Right renal cortex interstitium (tissue), 3 donors: ENCODE data around the gene CEP128. TPM values are rescaled to one million over a fixed set of nuclear protein-coding genes. Genes with fewer than 3 reads are reported as not detected.

ENCODE experiments used
- DNase-seq, 3 donors: peaks; one replicate each; pipeline ENCODE4 v3.0.0-alpha.2; 2013; ENCODE audit warnings: low read depth in 3 of 3, low spot score in 2 of 3
- polyA plus RNA-seq, 3 donors: library from polyadenylated mRNA; unstranded; fragments of 120-200 nt; gene quantifications; one replicate each; pipeline ENCODE4 v1.2.1, GENCODE V29; 2013; ENCODE audit not compliant: insufficient read length in 3 of 3

Gene CEP128
- polyA plus RNA-seq, 3 donors = 5.8 to 6.6 (median 6.3) TPM

DNA sequence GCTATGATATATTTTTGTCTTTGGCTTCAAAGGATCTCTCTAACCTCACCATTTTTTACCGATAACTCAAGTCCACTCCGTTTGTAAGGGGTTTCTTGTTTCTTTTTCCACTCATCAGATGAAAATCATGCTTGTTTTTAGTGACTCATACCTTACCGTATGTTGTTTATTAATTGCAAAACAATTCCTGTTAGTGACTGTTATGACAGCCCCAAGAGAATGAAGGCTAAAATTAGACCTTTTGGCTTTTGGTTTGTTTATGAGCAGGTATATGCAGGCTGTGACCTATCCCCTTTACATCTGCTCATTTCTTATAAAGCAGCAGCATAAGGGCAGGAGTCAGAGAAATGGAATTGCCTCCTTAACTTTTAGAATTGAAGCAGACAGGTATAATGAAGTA lies 319.8 kb downstream of the CEP128 start:
- DNase-seq = no peak

DNA sequence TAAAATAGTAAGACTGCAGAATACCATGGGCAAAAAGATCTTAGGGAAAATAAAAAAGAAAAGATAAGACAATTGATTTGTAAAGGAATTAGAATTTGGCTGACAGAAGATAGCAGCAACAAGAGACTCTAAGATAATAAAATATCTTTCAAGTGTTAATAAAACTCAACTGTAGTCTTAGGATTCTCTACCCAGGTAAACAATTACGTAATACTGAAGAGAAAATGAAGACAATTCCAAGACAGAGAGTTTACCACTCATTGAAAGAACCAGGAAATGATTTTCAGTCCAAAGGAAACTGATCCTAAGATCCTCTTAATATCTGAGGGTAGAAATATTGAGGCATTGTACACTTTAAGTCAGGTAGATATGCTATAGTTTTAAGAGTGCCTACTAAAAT lies 321.1 kb downstream of the CEP128 start:
- no peak for DNase-seq

DNA sequence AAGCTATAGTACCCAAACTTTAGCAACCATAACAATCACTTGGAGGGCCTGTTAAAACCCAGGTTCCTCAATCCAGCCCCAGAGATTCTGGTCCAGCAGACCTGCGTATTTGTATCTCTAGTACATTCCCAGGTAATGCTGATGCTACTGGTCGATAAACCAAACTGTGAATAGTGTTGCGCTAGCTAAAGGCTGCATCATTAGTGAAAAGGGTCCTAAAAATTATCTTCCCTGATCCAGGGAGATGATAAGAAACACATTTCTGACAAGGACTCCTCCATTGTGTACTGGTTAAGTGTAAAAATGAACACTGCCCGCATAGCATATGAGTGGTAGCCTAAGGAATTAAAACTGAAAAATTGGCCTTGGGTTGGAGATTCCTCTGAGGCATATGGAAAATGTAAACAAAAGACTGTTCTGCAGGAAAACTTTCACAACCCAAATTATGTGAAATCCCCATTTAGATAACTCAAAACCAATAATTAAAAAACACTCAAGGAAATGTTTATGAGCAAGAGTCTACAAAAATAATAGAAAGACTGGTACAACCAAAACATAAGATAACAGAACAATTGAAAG lies 322.7 kb downstream of the CEP128 start:
- no peak for DNase-seq

DNA sequence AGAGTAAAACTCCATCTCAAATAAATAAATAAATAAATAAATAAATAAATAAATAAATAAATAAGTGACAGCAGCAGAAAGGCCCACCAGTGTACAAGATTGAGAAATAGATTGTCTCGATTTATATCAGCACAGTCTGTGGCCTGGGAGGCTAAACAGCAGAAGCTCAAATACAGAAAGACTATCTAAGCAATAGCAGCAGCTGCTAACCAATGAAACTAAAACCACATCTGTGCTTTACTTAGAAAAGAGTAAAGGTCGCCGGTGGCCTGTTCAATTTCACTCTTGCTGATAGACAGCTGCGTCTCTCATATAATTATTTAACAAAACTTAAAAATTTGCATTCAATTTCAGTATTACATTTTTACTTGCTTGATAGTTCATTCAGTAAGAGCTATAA lies 325.7 kb downstream of the CEP128 start:
- DNase-seq = no peak

DNA sequence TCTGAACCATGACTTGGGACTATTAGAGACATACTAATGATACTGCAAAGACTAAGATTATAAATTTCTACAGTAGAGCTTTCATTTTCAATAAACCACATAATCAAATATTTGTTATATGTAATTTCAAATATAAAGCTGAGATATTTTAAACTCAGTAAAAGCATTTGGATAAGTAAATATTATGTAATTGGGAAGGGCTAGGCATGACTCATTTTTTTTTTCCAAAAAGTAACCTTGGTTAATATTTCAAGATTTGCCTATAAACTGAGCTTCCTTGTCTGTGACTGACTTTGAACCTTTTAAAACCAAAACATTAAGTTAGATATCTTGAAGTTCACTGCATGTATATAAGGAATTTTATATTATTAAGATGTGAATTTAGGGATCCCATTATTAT lies 332.5 kb downstream of the CEP128 start:
- no peak for DNase-seq

DNA sequence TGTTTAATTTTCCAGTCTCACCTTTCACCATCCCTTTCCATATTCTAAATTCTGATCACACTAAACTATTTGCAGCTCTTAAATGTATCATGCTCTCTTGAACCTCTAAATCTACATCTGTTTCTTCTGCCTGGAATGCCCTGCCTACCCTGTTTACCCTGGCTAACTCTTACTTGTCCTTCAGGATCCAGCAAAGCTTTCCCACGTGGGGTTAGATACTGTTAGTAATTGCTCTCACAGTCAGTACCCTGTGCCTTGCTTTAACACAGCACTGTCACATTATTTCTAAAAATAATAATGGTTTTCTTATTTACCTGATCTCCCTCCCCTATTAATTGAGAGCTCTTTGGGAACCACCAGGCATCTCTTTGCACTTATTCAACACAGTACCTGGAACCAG lies 333.0 kb downstream of the CEP128 start:
- no peak for DNase-seq

DNA sequence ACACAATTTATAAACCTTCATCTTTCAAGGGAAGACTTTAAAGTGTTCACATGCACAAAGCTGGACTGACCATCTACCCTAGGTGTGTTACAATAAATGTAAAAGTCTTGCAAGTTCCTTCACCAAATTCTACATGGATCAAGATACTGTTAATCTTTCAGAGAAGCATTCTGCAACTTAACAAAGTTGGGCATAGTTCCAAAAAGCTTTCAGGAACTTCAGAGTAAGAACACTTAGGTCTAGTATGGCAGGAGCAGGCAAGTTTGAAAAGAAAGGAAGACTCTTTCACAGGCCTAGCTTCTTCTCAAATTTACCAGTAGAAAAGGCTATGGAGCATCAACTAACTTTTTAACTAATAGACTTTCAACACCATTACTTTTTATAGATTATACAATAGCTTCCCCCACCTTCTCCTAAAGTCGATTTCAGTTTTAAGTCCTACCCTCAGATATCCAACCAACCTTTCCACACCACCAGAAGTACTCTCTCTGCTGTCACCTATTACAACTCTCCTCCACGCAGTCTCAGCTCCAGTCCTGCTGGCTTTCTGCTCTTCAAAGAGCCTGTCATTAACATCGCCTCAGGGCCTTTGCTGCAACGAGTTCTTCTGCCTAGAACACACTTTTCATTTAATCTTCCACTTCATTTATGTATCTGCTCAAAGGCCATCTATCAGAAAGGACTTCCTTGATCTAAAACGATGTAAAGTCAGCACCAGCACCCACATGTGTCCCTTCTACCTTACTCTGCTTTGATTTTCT lies 333.9 kb downstream of the CEP128 start:
- DNase-seq = no peak

DNA sequence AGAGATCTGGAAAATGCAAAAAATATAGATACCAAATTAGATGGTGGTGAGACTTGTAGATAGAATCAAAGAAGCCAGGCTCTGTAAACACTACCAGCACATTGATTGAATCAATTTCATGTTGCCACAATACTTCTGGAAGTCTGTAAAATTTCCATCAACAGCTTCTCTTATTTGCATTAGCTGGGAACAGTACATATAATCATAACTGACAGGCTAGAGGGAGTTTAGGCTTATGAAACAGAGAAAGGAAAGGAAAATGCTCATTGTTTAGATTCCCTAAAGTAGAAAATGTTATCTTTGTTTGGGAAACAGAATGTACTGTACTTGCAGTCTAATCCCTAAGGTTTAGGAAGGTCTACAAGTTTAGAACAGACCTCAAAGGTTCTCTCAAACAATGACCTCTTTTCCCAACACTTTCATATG lies 335.2 kb downstream of the CEP128 start:
- no peak for DNase-seq

DNA sequence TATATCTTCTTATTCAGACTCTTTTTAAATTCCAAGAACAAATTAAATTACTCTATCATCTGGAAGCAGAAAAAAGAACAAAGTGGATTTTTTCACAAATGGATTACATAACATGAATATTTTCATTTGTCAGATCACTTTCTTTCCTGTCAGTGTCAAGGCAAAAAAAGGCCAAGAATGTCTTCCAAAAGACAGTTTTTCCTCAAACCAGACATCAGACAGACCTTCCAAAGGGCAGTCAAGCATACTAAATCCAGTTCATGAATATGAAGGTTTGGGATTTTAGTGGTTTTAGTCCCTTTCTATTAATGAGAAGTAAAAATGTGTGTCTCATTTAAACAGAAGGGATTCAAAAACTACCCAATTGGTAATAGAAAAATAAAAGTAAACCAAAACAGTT lies 336.0 kb downstream of the CEP128 start:
- DNase-seq = no peak

DNA sequence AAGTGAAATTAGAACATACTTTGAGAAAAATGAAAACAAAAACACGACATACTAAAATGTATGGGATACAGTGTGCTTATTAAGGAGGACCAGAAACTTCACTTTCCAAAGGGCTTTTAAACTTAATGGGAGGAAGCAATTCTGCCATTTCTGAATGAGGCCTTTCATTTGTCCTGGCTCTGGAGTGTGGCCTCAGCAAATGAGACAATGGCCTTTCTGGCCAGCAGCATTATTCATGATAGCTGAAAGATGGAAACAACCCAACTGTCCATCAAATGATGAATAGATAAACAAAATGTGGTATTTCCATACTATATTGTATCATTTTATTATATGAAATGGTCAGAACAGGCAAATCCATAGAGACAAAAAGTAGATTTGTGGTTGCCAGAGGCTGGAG lies 338.6 kb downstream of the CEP128 start:
- no peak for DNase-seq

DNA sequence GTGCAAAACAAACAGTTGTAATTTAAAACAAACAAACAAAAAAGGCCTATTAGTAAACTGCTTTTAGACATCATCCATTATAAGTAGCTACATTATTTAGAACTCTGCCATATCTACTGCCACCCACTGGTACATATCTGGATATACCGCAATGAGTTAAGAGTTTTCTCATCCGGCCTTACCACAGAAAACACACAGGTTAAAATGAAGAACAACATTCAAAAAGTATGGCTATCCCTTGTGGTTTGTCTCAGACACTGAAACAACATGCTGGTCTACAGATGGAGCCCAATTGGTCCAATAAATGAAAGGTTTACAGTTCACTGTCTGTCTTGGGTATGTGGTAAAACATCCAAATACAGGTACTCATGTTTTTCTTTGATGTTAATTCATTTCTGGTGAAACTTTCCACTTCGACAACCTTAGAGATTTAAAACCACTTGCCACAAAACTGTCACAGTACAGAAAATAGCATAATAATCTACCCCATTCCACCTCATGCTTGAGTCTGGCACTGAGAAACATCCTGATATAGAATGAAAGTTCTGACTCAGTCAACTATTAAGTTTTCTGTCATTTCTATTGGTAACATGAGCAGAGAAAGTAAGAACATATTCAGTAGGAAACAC lies 354.3 kb downstream of the CEP128 start:
- no peak for DNase-seq

DNA sequence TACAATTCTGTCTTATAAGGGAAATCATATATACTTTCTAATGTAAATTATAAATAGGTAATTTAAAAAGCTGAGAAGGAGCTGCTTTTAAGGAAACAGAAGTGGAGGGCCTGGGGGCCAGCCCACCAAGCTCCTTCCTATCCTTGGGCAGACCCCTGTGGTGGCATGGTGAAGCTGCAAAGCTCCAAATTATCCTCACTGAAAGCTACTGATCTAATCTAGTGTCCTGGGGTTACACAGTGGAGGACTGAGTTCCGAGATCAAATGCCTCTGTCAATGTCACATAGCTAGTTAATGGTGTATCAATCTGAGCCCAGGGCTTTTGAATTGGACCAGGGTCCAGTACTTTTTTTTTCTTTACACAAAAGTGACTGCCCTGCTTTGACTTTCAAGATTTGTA lies 355.4 kb downstream of the CEP128 start:
- no peak for DNase-seq

DNA sequence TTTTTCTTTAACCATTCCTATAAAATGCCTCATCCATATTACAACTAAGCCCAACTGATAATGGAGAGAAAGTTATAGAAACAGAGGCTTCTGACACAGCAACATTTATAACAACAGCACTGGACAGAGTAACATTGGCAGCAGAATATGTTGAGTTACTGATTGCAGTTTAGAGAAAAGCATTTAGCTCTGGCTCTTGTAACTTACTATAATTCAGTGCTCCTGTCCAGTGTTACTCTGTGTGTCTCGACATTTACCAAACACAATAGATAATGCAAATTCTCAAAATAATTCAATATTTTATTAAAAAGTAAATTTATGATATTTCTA lies 356.1 kb downstream of the CEP128 start:
- DNase-seq = no peak

DNA sequence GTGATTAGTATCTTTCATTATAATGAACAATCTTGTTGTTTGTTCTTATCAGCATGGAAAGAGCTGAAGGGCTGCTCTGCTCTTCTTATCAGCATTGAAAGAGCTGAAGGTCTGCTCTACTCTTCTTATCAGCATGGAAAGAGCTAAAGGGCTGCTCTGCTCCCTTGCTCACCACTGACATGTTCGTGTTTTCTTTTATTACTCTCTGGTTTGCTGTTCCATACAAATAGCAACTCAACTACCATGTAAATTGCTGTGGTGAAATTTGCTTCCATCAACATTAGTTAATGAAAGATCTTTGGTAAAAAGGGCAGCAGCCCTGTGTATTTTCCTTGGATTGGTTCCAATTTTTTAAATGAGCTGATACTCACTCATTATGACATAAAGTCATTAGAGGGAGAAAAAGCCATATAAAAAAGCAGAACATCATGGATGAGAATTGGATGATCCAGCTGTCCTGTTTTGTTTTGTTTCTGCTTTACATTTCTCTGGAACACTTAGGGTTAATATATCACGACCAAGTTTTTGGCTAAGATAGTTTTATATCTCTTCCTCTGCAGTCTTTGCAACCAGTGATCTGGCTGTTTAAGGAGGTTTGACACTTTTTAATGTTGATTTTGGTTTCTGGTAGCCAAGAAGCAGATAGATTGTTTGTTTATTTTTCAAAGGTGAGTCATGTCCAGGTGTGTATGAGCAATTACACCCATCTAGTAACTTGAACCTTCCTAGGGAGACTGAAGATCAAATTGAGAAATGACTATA lies 356.6 kb downstream of the CEP128 start:
- no peak for DNase-seq

DNA sequence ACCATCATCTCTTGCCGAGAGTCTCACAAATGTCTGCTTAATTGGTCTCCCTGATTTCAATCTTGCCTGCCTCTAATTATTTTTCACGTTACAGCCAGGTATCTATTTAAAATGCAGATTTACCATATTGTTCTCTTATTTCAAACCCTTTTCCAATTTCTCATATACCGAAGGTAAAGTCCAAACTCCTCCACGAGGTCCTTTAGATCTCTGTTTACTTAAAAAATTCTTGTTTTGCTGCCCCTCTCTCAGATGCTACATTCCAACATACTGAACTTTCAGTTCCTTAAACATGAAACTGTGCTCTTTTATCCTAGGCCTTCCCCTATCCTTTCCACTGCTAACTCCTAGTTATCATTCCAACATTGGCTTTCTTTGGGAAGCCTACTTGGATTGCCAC lies 363.9 kb downstream of the CEP128 start:
- no peak for DNase-seq

DNA sequence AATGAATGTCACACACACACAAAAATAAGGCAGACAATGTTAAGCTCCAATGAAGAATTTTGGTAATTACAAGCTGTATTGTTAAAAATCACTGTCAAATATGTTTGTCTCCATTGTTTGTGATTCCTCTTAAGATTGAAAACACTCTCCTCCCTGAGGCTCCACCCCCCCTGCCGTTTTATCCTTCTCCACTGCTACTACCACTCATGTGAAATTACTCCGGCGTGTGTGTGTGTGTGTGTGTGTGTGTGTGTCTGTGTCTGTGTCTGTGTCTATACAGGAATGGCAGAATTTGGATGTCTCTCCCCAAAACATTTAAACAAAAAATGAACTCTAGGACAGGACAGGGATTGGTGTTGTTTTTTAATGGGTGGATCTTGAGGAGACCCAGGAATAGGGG lies 365.1 kb downstream of the CEP128 start:
- no peak for DNase-seq

DNA sequence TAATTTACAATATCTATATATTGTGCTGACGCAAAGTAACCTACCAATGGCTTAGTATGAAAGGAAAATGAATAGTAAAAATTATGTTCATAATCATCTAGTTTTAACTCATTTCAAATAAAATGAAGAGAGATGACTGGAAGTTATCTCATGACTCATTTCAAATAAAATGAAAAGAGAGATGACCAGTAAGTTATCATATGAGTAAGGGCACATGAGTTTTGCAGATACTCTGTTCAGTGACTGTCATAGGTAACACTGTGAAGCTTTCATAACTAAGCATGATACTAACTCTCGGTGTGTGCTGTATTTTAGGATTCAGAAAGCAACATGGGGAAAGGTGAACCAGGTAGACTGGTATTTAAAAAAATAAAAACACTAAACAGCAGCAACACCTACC lies 365.8 kb downstream of the CEP128 start:
- no peak for DNase-seq

DNA sequence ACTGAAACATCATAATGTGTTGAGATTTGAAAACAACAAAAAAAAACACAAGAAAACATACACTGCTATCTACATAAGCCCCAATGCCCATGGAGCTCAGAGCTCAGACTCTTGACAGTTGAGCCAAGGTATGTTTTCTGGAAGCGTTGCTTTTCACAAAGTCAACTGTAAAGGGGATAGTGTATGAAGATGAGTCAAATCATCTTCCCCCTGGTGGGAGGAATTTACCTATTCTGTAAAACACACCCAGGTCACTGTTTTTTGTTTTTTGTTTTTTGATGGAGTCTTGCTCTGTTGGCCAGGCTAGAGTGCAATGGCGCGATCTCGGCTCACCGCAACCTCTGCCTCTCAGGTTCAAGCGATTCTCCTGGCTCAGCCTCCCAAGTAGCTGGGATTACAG lies 368.9 kb downstream of the CEP128 start:
- no peak for DNase-seq

DNA sequence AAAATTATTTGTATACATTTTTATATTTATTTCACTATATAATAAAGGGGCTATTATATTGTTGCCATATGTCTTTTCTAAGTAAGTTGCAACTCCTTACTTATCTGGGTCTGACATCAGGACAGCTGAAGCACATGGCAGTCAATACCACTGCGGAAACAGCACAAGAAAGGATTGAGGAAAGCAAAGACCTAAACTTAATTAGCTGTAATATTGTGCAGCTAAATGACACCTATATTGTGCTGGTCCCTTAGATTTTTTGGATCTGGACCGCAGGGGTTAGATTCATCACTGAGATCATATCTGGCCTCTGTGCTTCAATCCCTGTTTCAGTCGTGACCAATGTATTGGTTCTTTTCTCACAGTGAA lies 370.6 kb downstream of the CEP128 start:
- DNase-seq = no peak

DNA sequence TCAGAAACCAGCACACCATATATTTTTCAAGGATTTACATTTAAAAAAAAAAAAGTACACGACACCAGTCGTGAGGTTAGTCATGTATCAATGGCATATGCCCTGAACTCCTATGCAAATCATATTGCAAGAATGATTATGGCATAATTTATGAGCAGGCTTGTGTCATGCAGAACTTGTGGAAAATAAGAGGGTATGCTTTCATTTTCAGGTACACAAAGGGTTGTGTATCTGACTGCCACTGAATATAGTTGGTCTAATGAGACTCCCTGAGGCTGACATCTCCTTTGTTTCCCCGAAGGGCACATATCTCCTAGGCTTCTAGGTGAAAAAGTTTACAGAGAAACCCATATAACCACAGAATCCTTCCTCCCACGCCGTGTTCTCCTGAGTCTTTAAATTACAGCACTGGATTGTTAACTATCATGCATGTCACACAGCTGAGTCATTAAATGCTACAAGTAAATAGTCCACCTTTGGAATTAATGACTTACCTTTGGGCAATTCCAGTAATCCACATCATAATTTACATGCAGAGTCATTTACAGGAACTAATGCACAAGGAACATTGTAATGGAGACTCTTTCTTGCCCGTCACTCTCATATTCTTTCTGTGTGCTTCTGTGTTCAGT lies 373.5 kb downstream of the CEP128 start:
- no peak for DNase-seq

DNA sequence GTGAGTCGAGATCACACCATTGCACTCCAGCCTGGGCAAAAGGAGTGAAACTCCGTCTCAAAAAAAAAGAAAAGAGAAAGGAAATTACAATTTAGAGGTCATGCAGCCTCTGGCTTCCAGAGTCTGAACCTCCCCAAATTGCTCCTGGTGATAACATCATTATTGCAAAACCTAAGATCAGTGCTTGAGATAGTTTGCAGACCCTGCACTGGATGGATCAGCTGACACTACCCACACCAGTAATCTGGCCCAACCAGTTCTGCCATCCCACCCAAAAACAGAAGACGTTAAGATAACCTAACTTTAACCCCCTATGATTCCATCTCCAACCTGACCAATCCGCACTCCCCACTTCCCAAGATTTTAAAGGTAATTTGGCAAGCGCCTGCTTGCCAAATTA lies 376.5 kb downstream of the CEP128 start:
- no peak for DNase-seq
